Measurements from ENCODE around the gene C10orf120. TPM values are rescaled to one million over a fixed set of nuclear protein-coding genes. Genes with fewer than 3 reads are reported as not detected.

C10orf120 gene
- total RNA-seq, 1 donor from 2014 or later = not detected

- peaks cover 32% of the 10 kb centered on the region for H3K27me3 Mint-ChIP-seq
- TF ChIP-seq, protein P1, sequence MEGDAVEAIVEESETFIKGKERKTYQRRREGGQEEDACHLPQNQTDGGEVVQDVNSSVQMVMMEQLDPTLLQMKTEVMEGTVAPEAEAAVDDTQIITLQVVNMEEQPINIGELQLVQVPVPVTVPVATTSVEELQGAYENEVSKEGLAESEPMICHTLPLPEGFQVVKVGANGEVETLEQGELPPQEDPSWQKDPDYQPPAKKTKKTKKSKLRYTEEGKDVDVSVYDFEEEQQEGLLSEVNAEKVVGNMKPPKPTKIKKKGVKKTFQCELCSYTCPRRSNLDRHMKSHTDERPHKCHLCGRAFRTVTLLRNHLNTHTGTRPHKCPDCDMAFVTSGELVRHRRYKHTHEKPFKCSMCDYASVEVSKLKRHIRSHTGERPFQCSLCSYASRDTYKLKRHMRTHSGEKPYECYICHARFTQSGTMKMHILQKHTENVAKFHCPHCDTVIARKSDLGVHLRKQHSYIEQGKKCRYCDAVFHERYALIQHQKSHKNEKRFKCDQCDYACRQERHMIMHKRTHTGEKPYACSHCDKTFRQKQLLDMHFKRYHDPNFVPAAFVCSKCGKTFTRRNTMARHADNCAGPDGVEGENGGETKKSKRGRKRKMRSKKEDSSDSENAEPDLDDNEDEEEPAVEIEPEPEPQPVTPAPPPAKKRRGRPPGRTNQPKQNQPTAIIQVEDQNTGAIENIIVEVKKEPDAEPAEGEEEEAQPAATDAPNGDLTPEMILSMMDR (conservative IDR thresholded peaks at IDR 0.05) = no peak
Observed at GRCh38 chr10:122675278-122675677, 24.4 kb downstream of the C10orf120 start.

GRCh38 chr10:122674781-122675180 lies 24.9 kb downstream of the C10orf120 start:
- H3K27me3 Mint-ChIP-seq = peaks cover 32% of the 10 kb centered on the region
- peaks cover 3% of the 10 kb centered on the region for H3K4me1 Mint-ChIP-seq (ENCODE audit: unreplicated experiment)
- H3K9me3 Mint-ChIP-seq = no peaks in the 10 kb centered on the region
- no peaks in the 10 kb centered on the region for H3K36me3 Mint-ChIP-seq
- no peak overlapping the region for H3K27ac Mint-ChIP-seq
- TF ChIP-seq, protein P1 (conservative IDR thresholded peaks at IDR 0.05) = no peak
- no peak for DNase-seq (ENCODE audit: extremely low spot score, unreplicated experiment)
- no peak overlapping the region for H3K4me3 Mint-ChIP-seq

More at GRCh38 chr10:122675278-122675677, 24.4 kb downstream of the C10orf120 start:
- Mint-ChIP-seq H3K4me3 (no peak overlapping the region), H3K4me1 (ENCODE audit: unreplicated experiment) (no peaks in the 10 kb centered on the region), H3K27ac (no peak overlapping the region), H3K9me3 (no peaks in the 10 kb centered on the region), H3K36me3 (no peaks in the 10 kb centered on the region)
- DNase-seq (ENCODE audit: extremely low spot score, unreplicated experiment) = no peak

DNA sequence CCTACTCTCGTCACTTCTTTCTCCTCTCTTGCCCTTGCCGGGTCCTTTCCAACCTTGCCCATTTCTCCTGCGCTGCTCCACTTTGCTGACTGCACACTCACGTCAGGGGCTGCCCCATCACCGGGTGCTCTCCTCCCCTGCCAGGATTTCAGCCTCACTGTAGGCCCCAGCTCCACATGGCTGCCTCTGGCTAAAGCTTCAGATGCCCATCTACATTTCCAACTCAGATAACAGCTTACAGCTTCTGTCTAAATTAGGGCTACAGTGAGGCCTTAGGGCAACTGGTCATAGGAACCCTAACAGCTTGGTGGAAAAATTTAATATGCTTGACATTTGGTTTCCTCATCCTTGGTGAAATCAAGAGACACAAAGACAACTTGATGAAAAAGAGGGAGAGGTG lies 25.9 kb downstream of the C10orf120 start:
- H3K27ac Mint-ChIP-seq = no peak overlapping the region

GRCh38 chr10:122673269-122673668 lies 26.4 kb downstream of the C10orf120 start:
- TF ChIP-seq, protein P1 (conservative IDR thresholded peaks at IDR 0.05) = no peak
- H3K27ac Mint-ChIP-seq = no peak overlapping the region
- H3K27me3 Mint-ChIP-seq = peaks cover 29% of the 10 kb centered on the region
- H3K9me3 Mint-ChIP-seq = no peaks in the 10 kb centered on the region
- H3K4me3 Mint-ChIP-seq = no peak overlapping the region
- DNase-seq (ENCODE audit: extremely low spot score, unreplicated experiment) = no peak
- no peaks in the 10 kb centered on the region for H3K36me3 Mint-ChIP-seq
- peaks cover 4% of the 10 kb centered on the region for H3K4me1 Mint-ChIP-seq (ENCODE audit: unreplicated experiment)

More for the DNA sequence above, 25.9 kb downstream of the C10orf120 start:
- DNase-seq (ENCODE audit: extremely low spot score, unreplicated experiment) = no peak
- Mint-ChIP-seq H3K36me3 (no peaks in the 10 kb centered on the region), H3K27me3 (peaks cover 31% of the 10 kb centered on the region), H3K4me1 (ENCODE audit: unreplicated experiment) (peaks cover 4% of the 10 kb centered on the region), H3K4me3 (no peak overlapping the region), H3K9me3 (no peaks in the 10 kb centered on the region)
- TF ChIP-seq, protein P1 (conservative IDR thresholded peaks at IDR 0.05) = no peak

- peaks cover 31% of the 10 kb centered on the region for H3K27me3 Mint-ChIP-seq
- H3K4me3 Mint-ChIP-seq = no peak overlapping the region
- H3K36me3 Mint-ChIP-seq = no peaks in the 10 kb centered on the region
- H3K4me1 Mint-ChIP-seq (ENCODE audit: unreplicated experiment) = peaks cover 4% of the 10 kb centered on the region
- no peak for DNase-seq (ENCODE audit: extremely low spot score, unreplicated experiment)
- H3K27ac Mint-ChIP-seq = no peak overlapping the region
- no peaks in the 10 kb centered on the region for H3K9me3 Mint-ChIP-seq
- TF ChIP-seq, protein P1 (conservative IDR thresholded peaks at IDR 0.05) = no peak
Observed at GRCh38 chr10:122672655-122673054, 27.0 kb downstream of the C10orf120 start.

GRCh38 chr10:122671355-122671754 lies 28.3 kb downstream of the C10orf120 start:
- TF ChIP-seq, protein P1 (conservative IDR thresholded peaks at IDR 0.05) = no peak
- Mint-ChIP-seq H3K4me1 (ENCODE audit: unreplicated experiment) (peaks cover 4% of the 10 kb centered on the region), H3K27me3 (peaks cover 29% of the 10 kb centered on the region), H3K4me3 (no peak overlapping the region), H3K36me3 (no peaks in the 10 kb centered on the region), H3K9me3 (no peaks in the 10 kb centered on the region), H3K27ac (no peak overlapping the region)
- no peak for DNase-seq (ENCODE audit: extremely low spot score, unreplicated experiment)
